SH-SY5Y (cell line): ENCODE data around the gene AGTPBP1.

Experiments
- GATA2 ChIP-seq: IDR thresholded peaks from 2 replicates; pipeline ENCODE4 v1.6.1; 2011; ENCODE audit warnings: mild to moderate bottlenecking, low read depth, low read length
- GATA3 ChIP-seq: IDR thresholded peaks from 2 replicates; pipeline ENCODE4 v1.6.1; 2011; ENCODE audit warnings: low read depth, mild to moderate bottlenecking, low read length, moderate library complexity

DNA sequence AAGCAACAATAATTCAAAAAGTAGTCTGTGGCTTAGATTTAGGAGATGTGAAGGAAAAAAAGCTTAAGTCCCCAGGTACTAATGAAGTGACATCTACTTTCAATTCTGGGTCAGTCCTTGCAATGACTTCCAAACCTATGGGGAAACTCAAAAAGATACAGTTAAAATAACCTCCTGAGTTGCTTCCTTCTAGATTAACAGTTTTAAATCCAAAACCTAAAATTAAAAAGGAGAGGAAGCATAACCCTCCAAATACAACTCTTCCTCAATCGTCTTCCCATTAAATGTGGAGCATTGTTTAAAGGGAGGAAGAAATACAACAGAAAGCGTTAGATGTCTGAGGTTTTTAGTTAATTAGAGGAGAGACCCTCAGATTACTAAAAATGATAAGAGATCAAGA lies 75.7 kb downstream of the AGTPBP1 start:
- TF ChIP-seq GATA2 (no peak), GATA3 (no peak)
